Thyroid gland (tissue), 4 donors: ENCODE results near the gene ZNF774. TPM values are rescaled to one million over a fixed set of nuclear protein-coding genes. Genes with fewer than 3 reads are reported as not detected.
A peak's percentile ranks its signal among the peaks of the same experiment; 100 is the strongest.
"Not testable (repeated sequence)": the region's sequence is repeated elsewhere in the genome, so short reads cannot be mapped to it uniquely, and the experiment has no call there.

ENCODE experiments used
- DNase-seq, 2 donors: peaks; one replicate each; pipeline ENCODE4 v3.0.0-alpha.2; 2019
- H3K27ac ChIP-seq, 3 donors: fragments of 200-600 bp; sonication (generic); 1 replicate in 2 of 3; 2 replicates in 1 of 3; pipeline ENCODE4 v1.5.1; 2016 to 2019; ENCODE audit warnings: mild to moderate bottlenecking in 1 of 3, moderate library complexity in 1 of 3
- H3K27me3 ChIP-seq: fragments of 200-600 bp; sonication (generic); one replicate; pipeline ENCODE4 v1.5.1; 2019
- H3K36me3 ChIP-seq, 2 donors: fragments of 200-600 bp; sonication (generic); one replicate each; pipeline ENCODE4 v1.5.1; 2016 to 2019
- H3K4me1 ChIP-seq, 2 donors: fragments of 200-600 bp; sonication (generic); one replicate each; pipeline ENCODE4 v1.5.1; 2017 to 2019
- H3K4me3 ChIP-seq, 3 donors: fragments of 200-600 bp; sonication (generic); replicated peaks in 1 of 3; 1 replicate in 2 of 3; 2 replicates in 1 of 3; pipeline ENCODE4 v1.5.1; 2016; ENCODE audit warnings: mild to moderate bottlenecking in 1 of 3
- H3K9me3 ChIP-seq: fragments of 200-600 bp; sonication (generic); one replicate; pipeline ENCODE4 v1.5.1; 2017
- CTCF ChIP-seq, 6 experiments: fragments of 200-600 bp in 3 of 6; fragments of 450-650 bp in 3 of 6; sonication (generic) in 3 of 6; IDR thresholded peaks; one replicate each; pipeline ENCODE4 v1.5.1; 2016 to 2019; ENCODE audit warnings: antibody characterized with exemption in 6 of 6, mild to moderate bottlenecking in 2 of 6, inconsistent platforms in 1 of 6, moderate library complexity in 1 of 6
- POLR2A ChIP-seq, 2 donors: fragments of 450-650 bp; IDR thresholded peaks; one replicate each; pipeline ENCODE4 v1.6.1; 2017; ENCODE audit warnings: antibody characterized with exemption in 2 of 2, mild to moderate bottlenecking in 2 of 2, moderate library complexity in 1 of 2
- WGBS, 2 donors: methylation state at CpG; one replicate each; pipeline ENCODE4 v1.1.5; 2017; 5-methylcytosine and 5-hydroxymethylcytosine counted together
- intact Hi-C: fragments of 100-400 bp; cut with DNase I; formaldehyde crosslinking; loops from one replicate; pipeline ENCODE4 v1.15.1; 2023
- total RNA-seq, 4 donors: library from RNA; depleted of rRNA; stranded (reverse); fragments of >200 nt; gene quantifications; one replicate each; pipeline ENCODE4 v1.2.3, GENCODE V29; 2016

Gene ZNF774
- 10 to 100 TPM in 1 of 4 donors, 1 to 10 TPM in 3; 3.6 to 13.1 (median 5.5) TPM for total RNA-seq

- Histone ChIP-seq H3K4me3 (peak within 1 kb of the TSS; percentile 45 to 75 (median 74)), H3K27ac (peak within 1 kb of the TSS in 2 of 3 donors; percentile 40 to 54), H3K36me3 (no peaks in the 10 kb centered on the region), H3K9me3 (no peaks in the 10 kb centered on the region), H3K4me1 (peaks cover 0 to 7% of the 10 kb centered on the region in 2 donors), H3K27me3 (no peaks in the 10 kb centered on the region)
- TF ChIP-seq CTCF (IDR thresholded peaks at IDR 0.05) (no peak), POLR2A (IDR thresholded peaks at IDR 0.05) (peak in 1 of 2 donors; percentile 78)
- WGBS, 2 donors: 1 to 3% methylated on average over 34 to 47 of the region's 53 CpGs
- DNase-seq: peak; percentile 94 to 95
- intact Hi-C loops: no loop called here
These were observed at the start of gene ZNF774 for GRCh38 chr15:90352107-90352893. TSS of gene ZNF774 (plus strand) at chr15:90352284. CDS start at chr15:90354661, 2,377 bp downstream.

DNA sequence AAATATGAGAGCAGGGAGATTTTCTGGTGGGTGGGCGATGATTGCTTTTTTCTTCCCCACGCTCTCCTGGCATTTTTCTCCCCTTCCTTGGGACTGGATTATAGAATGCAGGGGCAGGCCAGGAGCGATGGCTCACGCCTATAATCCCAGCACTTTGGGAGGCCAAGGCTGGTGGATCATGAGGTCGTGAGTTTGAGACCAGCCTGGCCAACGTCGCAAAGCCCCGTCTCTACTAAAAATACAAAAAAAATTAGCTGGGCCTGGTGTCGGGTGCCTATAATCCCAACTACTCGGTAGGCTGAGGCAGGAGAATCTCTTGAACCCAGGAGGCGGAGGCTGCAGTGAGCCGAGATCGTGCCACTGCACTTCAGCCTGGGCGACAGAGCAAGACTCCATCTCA lies 46.7 kb upstream of the ZNF774 start:
- H3K4me1 ChIP-seq, DNase-seq, H3K27ac ChIP-seq, H3K9me3 ChIP-seq, H3K36me3 ChIP-seq, H3K27me3 ChIP-seq, H3K4me3 ChIP-seq, intact Hi-C loops: not testable (repeated sequence)
- WGBS, 2 donors: 92% methylated on average over 14 of the region's 14 CpGs

DNA sequence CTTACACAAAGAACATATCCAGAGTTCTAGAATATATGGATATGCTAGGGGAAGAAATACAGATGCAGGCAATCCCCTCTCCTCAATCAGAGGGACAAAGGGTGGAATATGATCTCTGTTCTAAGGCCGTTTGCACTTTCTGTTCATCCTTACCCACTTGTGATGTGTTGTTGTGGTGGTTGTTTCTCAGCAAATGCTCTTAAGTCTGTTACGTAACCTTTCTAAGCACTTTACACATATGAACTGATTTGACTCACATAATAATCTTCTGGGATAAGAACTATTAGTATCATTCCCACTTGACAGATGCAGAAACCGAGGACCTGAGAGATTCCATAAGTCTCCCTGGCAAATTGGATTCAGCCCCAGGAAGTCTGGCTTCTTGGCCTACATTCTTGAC lies 46.2 kb upstream of the ZNF774 start:
- H3K36me3 ChIP-seq: no peaks in the 10 kb centered on the region
- no peaks in the 10 kb centered on the region for H3K9me3 ChIP-seq
- DNase-seq: no peak
- H3K4me1 ChIP-seq: no peaks in the 10 kb centered on the region
- 85 to 90% methylated on average over 3 of the region's 3 CpGs for WGBS, 2 donors
- H3K27me3 ChIP-seq: no peaks in the 10 kb centered on the region
- no peak overlapping the region for H3K27ac ChIP-seq
- H3K4me3 ChIP-seq: no peak overlapping the region
- intact Hi-C loops: no loop called here
- TF ChIP-seq POLR2A (IDR thresholded peaks at IDR 0.05) (no peak), CTCF (IDR thresholded peaks at IDR 0.05) (no peak)

GRCh38 chr15:90306560-90306959 lies 45.5 kb upstream of the ZNF774 start:
- H3K4me3 ChIP-seq: no peak overlapping the region
- DNase-seq: no peak
- TF ChIP-seq CTCF (IDR thresholded peaks at IDR 0.05) (no peak), POLR2A (IDR thresholded peaks at IDR 0.05) (no peak)
- H3K4me1 ChIP-seq: no peaks in the 10 kb centered on the region
- H3K36me3 ChIP-seq: no peaks in the 10 kb centered on the region
- no peaks in the 10 kb centered on the region for H3K9me3 ChIP-seq
- H3K27me3 ChIP-seq: no peaks in the 10 kb centered on the region
- WGBS, 2 donors: 58 to 73% methylated on average over 6 of the region's 6 CpGs
- intact Hi-C loops: no loop called here
- no peak overlapping the region for H3K27ac ChIP-seq

DNA sequence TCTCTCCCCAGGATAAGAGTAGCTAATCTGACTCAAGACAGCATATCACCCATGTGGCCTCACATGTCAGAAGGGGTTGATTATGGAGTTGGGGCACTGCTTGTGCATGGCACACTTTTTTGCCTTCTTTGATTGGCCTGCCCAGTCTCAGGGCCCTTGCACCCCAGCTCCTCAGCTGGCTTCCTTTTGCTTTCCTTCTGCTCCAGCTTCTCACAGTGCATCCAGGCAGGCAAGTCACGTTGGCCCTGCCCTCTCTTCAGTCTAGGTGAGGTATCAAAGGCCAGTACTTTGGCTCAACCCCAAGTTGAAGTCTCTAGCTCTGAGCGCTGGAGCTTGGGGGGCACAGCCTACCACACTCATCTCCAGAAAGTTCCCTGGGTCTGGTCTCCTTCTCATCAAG lies 44.4 kb upstream of the ZNF774 start:
- WGBS, 2 donors: 46 to 52% methylated on average over 2 of the region's 2 CpGs

More for the DNA sequence above, 44.4 kb upstream of the ZNF774 start:
- peak in 1 of 2 donors; percentile 22 for DNase-seq
- no peaks in the 10 kb centered on the region for H3K4me1 ChIP-seq
- TF ChIP-seq POLR2A (IDR thresholded peaks at IDR 0.05) (no peak), CTCF (IDR thresholded peaks at IDR 0.05) (no peak)
- H3K27ac ChIP-seq: no peak overlapping the region
- no peaks in the 10 kb centered on the region for H3K27me3 ChIP-seq
- no peaks in the 10 kb centered on the region for H3K36me3 ChIP-seq
- H3K4me3 ChIP-seq: no peak overlapping the region
- no peaks in the 10 kb centered on the region for H3K9me3 ChIP-seq
- intact Hi-C loops: no loop called here
